Fibroblast of skin of back (primary cell): ENCODE results near the gene CDC20.
A peak's percentile ranks its signal among the peaks of the same experiment; 100 is the strongest.

Experiments used
- DNase-seq: peaks from one replicate; pipeline ENCODE4 v3.0.0-alpha.2; 2013

CDC20 gene

DNA sequence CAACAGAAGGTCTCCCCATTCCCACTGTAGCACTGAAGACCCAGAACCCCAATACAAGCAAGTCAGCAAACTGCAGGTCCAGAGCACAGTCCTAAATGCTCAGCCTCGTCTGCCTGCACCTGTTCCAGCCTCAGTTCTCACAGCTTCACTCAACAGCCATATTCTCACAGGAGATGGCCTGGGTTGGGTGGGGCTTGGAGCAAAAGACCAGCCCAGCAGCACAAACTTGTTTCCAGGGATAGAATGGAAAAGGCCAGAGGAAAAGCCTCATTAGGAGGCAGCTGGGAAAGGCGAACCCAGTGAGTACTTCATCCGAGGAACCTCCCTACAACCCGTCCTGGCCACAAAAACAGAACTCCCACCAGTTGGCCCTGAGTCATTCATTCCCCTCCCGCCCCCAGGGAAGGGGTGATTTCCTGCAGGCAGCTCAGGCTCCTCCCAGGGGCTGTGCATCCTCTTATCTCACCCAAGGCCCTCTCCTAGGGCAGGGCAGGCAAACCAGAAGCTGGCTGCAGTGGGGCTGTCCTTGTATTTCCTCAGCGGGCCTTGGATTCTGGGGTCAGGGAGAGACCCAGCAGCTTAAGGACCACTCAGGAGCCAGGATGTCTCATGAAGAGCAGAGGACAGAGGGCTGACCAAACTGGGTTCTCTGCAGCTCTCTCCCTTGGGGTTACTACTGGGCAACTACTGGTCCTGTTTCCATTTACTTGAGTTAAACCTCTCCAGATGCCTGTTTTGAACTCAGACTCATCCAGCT lies 28.6 kb upstream of the CDC20 start:
- DNase-seq = peak; percentile 92

DNA sequence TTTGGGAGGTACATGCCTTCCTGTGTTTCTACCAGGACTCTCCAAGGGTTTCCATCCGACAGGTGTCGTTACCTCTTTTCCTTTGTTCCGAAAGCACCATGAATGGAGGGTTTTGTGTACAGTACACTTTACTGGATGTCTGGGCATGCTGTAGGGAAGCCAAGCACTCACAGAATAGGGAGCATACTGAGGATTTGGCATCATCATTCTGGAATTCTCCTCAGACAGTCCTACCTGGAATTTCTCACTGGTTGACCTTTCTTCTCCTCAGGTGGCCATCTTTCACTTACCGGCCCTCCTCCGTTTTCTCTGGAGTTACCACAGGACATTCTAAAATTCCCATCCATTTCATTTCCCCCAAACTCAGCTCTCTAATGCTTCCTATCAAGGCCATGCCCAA lies 27.1 kb upstream of the CDC20 start:
- no peak for DNase-seq

DNA sequence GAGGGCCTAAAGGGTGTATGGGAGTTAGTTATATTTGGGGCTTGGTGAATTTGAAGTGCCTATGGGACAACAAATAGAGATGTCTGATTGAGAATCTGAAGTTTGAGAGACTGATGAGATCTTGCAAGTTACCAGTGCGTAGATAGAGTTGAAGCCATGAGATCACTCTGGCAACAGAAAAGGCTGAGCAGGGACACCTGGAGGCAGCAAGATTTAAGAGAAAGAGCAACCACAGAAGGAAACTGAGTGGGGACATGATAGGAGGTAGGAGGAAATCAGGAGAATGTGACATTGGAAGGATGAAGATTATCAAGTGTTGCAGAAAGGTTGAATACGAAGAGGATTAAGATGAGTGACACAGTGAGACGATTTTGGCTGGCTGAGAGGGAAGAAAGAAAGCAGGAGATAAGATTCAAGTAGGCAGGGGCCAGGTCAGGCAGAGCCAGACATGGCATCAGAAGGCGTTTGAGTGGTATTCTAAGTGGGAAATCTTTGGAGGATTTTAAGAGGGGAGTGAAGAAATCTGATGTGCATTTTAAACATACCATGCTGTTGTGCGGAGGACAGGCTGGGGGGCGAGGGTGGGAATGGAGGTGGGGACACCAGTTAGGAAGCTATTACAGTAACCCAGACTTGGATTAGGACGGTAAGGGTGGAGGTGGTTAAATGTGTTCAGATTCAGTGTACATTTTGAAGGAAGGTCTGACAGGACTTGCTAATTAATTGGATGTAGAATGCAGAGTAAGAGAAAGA lies 24.2 kb upstream of the CDC20 start:
- no peak for DNase-seq

DNA sequence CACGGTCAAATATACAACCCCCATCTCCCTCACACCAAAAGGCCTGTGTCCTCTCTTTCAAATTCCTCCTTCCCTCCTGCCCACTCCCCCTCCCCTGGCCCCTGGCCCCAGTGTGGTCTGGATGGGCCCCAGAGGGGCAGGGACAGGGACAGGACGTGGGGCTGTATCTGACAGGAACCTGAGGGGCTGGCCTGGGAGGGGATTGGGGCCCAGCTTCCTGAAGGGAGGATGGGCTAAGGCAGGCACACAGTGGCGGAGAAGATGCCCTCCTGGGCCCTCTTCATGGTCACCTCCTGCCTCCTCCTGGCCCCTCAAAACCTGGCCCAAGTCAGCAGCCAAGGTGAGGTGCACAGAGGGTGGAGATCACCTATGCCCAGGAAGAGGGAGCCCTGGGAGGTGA lies 21.2 kb upstream of the CDC20 start, which contains the start of gene MPL:
MPL (plus strand) TSS at position 231 of the 400 bp plus-strand sequence; CDS start at position 262, 31 bp downstream.
- DNase-seq = no peak

DNA sequence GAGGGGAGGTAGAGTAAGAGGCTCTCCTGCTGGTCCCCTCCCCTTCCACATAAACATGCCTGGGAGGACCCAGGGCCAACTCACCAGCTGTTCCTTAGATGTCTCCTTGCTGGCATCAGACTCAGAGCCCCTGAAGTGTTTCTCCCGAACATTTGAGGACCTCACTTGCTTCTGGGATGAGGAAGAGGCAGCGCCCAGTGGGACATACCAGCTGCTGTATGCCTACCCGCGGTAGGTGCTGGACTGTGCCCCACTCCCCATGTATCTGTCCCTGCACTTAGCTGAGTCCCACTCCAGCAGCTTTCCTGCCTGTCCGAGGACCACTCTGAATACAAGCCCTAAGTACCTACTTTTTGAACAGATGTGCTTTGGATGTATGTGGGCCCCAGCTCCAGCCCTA lies 20.8 kb upstream of the CDC20 start:
- DNase-seq = no peak

DNA sequence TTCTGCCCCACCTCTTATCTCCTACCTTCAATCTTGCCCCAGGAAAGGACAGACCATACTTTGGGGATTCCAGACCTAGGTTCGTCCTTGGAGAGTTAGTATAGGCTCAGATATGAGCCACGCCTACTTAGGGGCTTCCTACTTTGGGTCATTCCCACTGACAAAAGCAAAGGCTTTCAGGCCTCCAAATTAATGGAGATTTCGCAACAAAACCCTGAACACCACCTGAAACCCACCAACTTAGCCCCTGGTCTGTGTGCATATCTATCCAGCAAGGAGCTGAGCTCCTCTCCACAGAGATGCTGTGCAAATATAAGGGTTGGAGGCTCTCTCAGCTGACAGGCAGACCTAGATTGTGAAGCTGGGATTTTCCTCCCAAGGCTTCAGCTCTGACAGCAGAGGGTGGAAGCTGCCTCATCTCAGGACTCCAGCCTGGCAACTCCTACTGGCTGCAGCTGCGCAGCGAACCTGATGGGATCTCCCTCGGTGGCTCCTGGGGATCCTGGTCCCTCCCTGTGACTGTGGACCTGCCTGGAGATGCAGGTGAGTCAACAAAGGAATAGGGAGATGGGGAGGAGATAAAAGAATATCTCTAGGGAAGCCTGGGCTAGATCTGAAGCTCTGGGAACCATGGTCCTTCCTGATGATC lies 19.1 kb upstream of the CDC20 start:
- no peak for DNase-seq

DNA sequence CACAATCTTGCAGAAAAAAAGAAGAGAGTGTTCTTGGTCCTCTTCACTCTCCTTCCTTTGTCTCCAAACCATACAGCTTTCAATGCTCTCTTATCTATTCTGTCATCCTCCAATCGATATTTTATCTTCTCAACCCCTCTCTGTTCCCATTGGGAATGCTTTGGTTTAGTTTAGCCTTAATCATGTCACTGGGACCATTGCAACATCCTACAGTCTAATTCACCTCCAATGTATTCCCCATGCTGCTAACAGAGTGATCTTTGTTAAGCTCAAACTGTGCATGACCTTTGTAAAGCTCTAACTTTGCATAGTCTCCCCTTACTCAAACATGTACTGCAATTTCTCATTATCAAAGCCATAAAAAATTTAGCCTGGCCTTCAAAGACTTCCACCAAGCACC lies 18.2 kb upstream of the CDC20 start:
- DNase-seq = no peak

DNA sequence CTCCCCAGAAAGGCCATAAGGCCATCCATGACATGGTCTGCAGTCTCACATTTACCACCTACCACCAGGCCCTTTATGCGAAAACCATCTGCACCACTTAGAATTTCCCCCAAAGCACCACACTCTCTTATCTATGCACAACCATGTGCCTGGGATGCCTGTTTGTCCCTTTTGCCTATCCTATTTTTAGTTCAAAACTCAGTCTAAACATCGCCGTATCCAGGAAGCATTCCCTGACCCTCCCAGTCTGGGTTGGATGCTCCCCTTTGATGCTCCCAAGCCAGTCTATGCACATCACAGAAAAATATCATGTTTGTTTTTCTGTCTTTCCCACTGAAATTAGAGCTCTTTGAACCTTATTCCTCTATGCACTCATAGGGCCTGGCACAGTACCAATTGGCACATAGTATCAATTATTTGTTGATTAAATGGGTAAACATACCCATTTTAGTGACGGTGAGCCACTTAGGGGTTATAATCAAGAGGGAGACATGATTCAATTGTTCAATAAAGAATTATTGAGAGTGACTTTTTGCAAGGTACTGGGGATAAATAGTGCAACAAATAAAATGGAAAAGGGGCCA lies 14.4 kb upstream of the CDC20 start:
- DNase-seq = no peak

DNA sequence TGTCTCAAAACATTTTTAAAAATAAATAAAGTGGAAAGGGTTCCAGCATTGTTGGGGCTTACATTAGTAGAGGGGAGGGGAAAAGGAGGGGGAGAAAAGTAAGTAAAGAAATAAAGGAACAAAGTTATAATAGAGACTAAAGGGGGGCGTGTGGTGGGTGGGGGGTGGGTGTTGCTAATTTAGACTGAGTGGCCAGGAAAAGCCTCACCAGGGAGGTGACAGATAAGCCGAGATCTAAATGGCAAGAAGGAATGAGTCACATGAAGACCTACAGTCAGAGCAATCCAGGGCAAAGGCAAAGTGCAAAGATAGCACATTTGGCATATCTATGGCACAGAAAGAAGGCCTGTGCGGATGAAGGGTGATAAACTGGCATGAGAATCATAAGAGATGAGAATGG lies 13.7 kb upstream of the CDC20 start:
- no peak for DNase-seq

DNA sequence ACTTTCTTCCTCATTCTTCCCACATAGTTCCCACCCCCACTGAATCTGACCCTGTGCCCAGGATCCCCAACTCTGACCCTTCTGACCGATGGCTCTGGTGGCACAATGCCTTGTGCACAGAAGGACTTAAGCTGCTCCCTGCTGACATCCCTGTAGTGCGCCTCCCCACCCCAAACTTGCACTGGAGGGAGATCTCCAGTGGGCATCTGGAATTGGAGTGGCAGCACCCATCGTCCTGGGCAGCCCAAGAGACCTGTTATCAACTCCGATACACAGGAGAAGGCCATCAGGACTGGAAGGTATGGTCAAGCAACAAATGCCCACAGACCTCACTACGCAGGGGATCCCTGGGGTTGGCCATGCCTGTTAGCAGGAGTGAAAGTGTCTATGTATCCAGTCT lies 12.1 kb upstream of the CDC20 start:
- no peak for DNase-seq

DNA sequence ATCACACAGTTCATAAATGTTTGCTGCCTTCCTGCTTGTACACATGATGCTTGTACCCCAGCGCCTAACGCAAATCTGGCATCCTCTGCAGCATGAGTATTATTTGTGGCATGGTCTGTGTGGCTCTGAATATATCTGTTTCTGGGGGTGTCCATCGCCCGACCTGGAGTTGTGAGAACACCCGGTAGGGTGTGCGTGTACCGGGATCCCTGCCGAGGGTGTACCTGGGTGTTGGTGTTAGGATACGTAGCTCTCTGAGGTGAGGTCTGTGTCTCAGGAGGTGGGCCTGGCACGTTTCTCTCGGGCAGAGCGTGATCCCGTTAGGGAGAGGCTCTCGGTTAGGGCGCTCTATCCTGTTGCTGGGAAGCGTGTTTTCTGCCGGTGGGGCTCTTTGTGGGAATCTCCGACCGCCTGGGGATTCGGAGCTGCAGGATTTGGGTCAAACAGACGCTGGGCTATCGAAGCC lies 10.4 kb upstream of the CDC20 start:
- DNase-seq = no peak

DNA sequence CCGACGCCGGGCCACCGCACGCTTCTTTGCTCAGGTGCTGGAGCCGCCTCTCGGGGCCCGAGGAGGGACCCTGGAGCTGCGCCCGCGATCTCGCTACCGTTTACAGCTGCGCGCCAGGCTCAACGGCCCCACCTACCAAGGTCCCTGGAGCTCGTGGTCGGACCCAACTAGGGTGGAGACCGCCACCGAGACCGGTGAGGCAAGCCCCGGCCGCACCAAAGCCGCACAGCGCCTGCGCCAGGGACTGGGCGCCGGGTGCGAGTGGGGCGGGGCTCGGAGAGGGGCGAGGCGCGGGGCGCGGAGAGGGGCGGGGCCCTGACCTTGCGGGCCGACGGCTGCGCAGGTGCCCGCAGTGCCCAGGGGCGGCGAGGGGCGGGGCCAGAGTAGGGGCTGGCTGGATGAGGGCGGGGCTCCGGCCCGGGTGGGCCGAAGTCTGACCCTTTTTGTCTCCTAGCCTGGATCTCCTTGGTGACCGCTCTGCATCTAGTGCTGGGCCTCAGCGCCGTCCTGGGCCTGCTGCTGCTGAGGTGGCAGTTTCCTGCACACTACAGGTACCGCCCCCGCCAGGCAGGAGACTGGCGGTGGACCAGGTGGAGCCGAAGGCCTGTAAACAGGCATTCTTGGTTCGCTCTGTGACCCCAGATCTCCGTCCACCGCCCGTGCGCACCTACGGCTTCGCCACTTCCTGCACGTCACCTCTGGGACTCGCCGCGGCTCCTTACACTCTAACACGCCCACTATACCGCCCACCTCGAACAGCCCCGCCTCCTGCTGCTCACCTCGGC lies 9.8 kb upstream of the CDC20 start:
- DNase-seq = peak; percentile 49

DNA sequence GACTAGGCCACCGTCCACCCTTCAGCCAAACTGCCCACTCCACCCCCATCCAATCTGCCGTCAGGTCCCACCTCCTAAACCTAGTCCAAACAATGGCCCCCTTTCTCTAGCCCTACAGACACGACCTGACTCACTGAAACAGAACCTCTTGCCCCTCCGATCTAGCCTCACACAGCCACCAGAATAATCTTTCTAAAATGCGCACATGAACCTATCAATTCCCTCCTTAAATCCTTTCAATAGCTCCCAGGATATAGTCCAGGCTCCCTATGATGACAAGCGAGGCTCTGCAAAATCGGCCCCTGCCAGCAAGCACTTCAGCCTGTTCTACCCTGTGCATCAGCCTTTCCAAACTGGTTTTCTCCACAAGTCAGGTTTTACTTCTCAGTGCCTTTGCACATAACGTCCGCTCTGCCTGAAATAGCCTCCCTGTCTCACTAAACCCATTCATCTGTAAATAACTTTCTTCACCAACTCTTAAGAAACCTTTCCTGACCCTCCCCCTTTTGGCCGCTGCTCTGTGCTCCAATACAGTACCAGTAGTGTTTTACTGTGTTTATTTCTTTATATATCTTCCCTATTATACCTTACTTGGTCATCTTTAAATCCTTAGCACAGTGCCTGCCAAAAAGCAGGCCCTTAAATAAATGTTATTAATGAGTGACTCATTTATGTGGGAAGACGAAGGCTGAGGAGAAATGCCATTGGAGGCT lies 9.0 kb upstream of the CDC20 start:
- DNase-seq = peak; percentile 88

DNA sequence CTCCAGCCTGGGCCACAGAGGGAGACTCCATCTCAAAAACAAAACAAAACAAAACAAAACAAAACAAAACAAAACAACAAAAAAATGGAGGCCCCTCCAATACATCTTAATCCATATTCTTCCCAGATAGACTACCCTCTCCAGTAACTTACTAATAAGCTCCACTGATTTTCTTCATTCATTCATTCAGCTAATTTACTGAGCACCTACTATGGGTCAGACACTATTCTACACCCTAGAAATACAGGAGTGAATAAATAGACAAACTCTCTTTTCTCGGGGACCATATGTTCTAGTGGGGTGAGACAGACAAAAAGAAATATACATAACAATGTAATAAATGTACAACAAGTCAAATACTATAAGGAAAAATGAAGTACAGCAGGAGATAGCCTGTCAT lies 7.8 kb upstream of the CDC20 start:
- DNase-seq = no peak

DNA sequence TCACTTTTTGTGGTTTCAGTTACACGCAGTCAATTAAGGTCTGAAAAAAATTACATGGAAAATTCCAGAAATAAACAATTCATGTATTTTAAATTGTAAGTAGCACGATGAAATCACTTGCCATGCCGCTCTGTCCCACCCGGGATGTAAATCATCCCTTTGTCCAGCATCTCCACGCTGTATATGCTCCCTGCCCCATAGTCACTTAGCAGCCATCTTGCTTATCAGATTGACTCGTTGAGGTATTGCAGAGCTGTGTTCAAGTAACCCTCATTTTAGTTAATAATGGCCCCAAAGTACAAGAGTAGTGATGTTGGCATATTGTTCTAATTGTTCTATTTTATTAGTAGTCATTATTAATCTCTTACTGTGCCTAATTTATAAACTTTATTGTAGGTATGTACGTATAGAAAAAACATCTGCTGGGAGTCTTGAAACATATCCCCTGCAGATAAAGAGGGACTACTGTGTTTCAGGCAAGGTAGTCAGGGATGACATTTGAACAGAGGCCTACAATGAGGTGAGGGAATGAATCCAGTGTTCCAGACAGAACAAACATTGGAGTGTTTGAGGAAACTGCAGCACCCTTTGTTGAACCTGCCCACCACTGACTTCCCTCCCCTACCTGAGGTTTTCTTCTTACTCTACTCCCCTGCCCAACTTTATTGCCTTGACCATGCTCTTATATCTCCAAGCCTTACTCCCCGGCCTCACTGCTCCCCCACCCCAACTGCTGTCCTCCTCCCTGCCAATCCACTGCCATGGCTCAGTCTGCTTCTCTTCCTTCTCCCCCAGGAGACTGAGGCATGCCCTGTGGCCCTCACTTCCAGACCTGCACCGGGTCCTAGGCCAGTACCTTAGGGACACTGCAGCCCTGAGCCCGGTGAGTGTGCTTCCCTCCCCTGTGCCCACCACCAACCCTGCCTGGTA lies 7.1 kb upstream of the CDC20 start:
- no peak for DNase-seq

DNA sequence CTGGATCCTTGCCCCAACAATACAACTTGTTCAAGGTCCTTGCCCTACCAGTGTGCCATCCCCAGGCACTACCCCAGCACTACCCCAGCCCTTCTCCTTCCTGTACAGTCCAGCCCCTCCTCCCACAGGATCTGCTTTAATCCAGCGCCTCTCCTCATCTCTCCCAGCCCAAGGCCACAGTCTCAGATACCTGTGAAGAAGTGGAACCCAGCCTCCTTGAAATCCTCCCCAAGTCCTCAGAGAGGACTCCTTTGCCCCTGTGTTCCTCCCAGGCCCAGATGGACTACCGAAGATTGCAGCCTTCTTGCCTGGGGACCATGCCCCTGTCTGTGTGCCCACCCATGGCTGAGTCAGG lies 6.5 kb upstream of the CDC20 start:
- no peak for DNase-seq

DNA sequence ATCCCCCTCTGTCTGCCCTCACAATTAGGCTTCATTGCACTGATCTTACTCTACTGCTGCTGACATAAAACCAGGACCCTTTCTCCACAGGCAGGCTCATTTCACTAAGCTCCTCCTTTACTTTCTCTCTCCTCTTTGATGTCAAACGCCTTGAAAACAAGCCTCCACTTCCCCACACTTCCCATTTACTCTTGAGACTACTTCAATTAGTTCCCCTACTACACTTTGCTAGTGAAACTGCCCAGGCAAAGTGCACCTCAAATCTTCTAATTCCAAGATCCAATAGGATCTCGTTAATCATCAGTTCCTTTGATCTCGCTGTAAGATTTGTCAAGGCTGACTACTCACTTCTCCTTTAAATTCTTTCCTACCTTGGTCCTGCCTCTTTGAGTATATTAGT lies 5.9 kb upstream of the CDC20 start:
- DNase-seq = no peak

DNA sequence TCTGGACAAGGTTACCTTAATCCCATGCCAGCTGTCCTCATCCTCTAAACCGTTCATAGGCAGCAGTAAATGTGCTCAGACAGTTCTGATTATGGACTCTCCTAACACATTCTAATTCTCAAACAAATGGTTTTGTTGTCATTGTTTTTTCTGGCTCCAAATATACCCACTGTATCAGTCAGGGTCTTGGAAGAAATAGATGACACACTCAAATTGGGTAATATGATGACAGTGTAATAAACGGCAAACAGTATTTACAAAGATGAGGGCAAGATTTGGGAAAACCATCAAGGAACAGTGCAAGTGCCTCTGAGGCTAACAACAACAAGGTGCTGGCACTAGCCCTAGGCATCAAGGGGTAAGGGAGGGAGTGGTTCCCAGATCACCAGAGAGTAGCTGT lies 4.3 kb upstream of the CDC20 start:
- DNase-seq = no peak

DNA sequence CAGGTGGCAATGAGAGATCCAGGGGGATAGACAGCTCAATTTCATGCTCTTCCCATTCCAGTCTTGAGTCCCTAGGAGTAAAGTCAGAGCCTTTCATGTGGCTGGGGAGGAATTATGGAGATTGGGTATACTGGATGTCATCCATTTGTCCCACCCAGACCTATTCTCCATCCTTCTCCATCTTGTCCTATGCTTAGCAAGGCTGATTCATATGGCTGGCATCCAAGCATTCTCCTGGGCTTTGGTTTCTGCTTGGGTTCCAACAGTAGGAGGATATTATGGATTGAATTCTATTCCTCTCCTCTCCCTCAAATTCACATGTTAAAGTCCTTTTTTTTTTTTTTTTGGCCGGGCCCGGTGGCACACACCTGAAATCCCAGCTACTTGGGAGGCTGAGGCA lies 3.8 kb upstream of the CDC20 start:
- peak; percentile 47 for DNase-seq

DNA sequence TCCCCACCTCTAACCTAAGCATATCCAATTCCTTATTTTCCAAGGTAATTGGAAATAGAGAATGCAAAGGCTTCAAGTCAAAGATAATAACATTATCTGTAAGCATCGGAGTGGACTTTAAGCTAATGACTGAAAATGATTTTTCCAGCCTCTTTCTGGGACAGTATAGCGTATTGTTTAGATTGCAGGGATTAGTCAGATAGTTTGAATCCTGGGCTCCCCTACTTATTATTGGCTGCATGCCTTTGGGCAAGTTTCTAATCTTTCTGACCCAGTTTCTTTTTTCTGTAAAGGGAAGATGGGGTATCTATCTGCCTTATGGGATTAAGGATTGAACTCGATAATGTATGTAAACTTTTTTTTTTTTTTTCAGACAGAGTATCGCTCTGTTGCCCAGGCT lies 1.5 kb upstream of the CDC20 start:
- no peak for DNase-seq
